Endothelial cell of umbilical vein (primary cell): Measurements from ENCODE around the gene ZNF442. TPM values are rescaled to one million over a fixed set of nuclear protein-coding genes. Genes with fewer than 3 reads are reported as not detected.

ENCODE experiments used
- BruUV-seq: library from RNA; stranded (reverse); fragments of 400-500 nt; replicated peaks from 2 replicates; lab custom pipeline; 2021; lab: Mats Ljungman, UMichigan
- CTCF ChIA-PET: fragments of 300-600, 350-600 bp; sonication (Branson Sonifier 250); formaldehyde crosslinking; loops from one replicate; lab custom pipeline; 2021; ENCODE audit warnings: antibody characterized with exemption, inconsistent platforms; lab: Charles Lee
- POLR2A ChIA-PET: fragments of 300-600, 350-600 bp; sonication (Branson Sonifier 250); formaldehyde crosslinking; loops from one replicate; lab custom pipeline; 2021; ENCODE audit warnings: antibody characterized with exemption, inconsistent platforms; lab: Charles Lee
- DNase-seq: peaks from one replicate; pipeline ENCODE4 v3.0.0-alpha.2; 2011; ENCODE audit warnings: low read depth, low spot score
- FAIRE-seq: peaks from 2 replicates; lab custom pipeline; 2011; peaks lifted over from hg19 to GRCh38; lab: Jason Lieb, UNC
- H2AFZ ChIP-seq: 2 replicates; pipeline ENCODE4 v1.6.0; 2012; ENCODE audit warnings: low read depth, low read length, control low read depth, inconsistent platforms
- H3K27ac ChIP-seq: 2 replicates; pipeline ENCODE4 v1.5.1; 2011; ENCODE audit warnings: low read depth, mild to moderate bottlenecking, control low read depth, low read length, moderate library complexity; ENCODE audit not compliant: insufficient read depth
- H3K27me3 ChIP-seq, 2 experiments: 2 replicates each; pipeline versions ENCODE4 v1.6.0 to v1.6.1; 2011; ENCODE audit warnings: low read length in 2 of 2, mixed read lengths in 1 of 2; ENCODE audit not compliant: control insufficient read depth in 2 of 2, insufficient read depth in 2 of 2
- H3K36me3 ChIP-seq, 2 experiments: 2 replicates in 1 of 2; 3 replicates in 1 of 2; pipeline ENCODE4 v1.5.1; 2011; ENCODE audit warnings: low read length in 2 of 2, mild to moderate bottlenecking in 1 of 2, moderate library complexity in 1 of 2; ENCODE audit not compliant: control insufficient read depth in 2 of 2, insufficient read depth in 2 of 2; ENCODE audit errors: extremely low read depth in 1 of 2
- H3K4me1 ChIP-seq: 3 replicates; pipeline ENCODE4 v1.5.1; 2011; ENCODE audit warnings: mild to moderate bottlenecking, low read length; ENCODE audit not compliant: control insufficient read depth, insufficient read depth; ENCODE audit errors: extremely low read depth
- H3K4me2 ChIP-seq: 2 replicates; pipeline ENCODE4 v1.6.1; 2011; ENCODE audit warnings: low read length, control low read depth, mixed read lengths; ENCODE audit not compliant: insufficient read depth
- H3K4me3 ChIP-seq, 3 experiments: fragments of 200-600 bp in 1 of 3; sonication (generic), shearing (Covaris generic) in 1 of 3; replicated peaks in 1 of 3; 2 replicates each; pipeline ENCODE4 v1.5.1; 2011 to 2016; ENCODE audit warnings: control low read depth in 3 of 3, low read length in 3 of 3, mild to moderate bottlenecking in 2 of 3, inconsistent platforms in 1 of 3, low read depth in 1 of 3, moderate library complexity in 1 of 3; ENCODE audit not compliant: insufficient read depth in 1 of 3
- H3K79me2 ChIP-seq: 2 replicates; pipeline ENCODE4 v1.6.0; 2012; ENCODE audit warnings: low read length, inconsistent platforms; ENCODE audit not compliant: control insufficient read depth, insufficient read depth
- H3K9ac ChIP-seq: replicated peaks from 2 replicates; pipeline ENCODE3; 2011; ENCODE audit warnings: low read length, control low read depth; ENCODE audit not compliant: insufficient read depth; ENCODE audit errors: extremely low read depth
- H3K9me1 ChIP-seq: replicated peaks from 3 replicates; pipeline ENCODE4 v1.6.0; 2011; ENCODE audit warnings: mild to moderate bottlenecking, low read length; ENCODE audit not compliant: control insufficient read depth, insufficient read depth; ENCODE audit errors: extremely low read depth
- H3K9me3 ChIP-seq: replicated peaks from 2 replicates; pipeline ENCODE4 v1.5.1; 2012; ENCODE audit warnings: low read length, inconsistent platforms; ENCODE audit not compliant: control insufficient read depth, insufficient read depth
- H4K20me1 ChIP-seq: replicated peaks from 2 replicates; pipeline ENCODE3; 2011; ENCODE audit warnings: mild to moderate bottlenecking, low read length; ENCODE audit not compliant: control insufficient read depth, insufficient read depth; ENCODE audit errors: extremely low read depth
- EZH2 ChIP-seq: IDR thresholded peaks from 2 replicates; pipeline ENCODE4 v1.6.1; 2012; ENCODE audit warnings: borderline replicate concordance, low read depth, mild to moderate bottlenecking, moderate library complexity, low read length, inconsistent platforms; ENCODE audit not compliant: severe bottlenecking
- FOS ChIP-seq: IDR thresholded peaks from 2 replicates; pipeline ENCODE4 v1.6.1; 2011; ENCODE audit warnings: mild to moderate bottlenecking, low read length, moderate library complexity, borderline replicate concordance; ENCODE audit not compliant: insufficient read depth
- GATA2 ChIP-seq: IDR thresholded peaks from 2 replicates; pipeline ENCODE4 v1.7.0; 2011; ENCODE audit warnings: low read depth, mild to moderate bottlenecking, moderate library complexity, mixed read lengths, low read length; ENCODE audit not compliant: insufficient read length, insufficient read depth
- JUN ChIP-seq: IDR thresholded peaks from 2 replicates; pipeline ENCODE4 v1.6.1; 2011; ENCODE audit warnings: borderline replicate concordance, low read depth; ENCODE audit not compliant: insufficient read length, insufficient read depth
- MYC ChIP-seq: IDR thresholded peaks from one replicate; pipeline ENCODE4 v1.6.1; 2011; ENCODE audit warnings: mild to moderate bottlenecking, low read depth, low read length
- POLR2A ChIP-seq: IDR thresholded peaks from 2 replicates; pipeline ENCODE4 v1.6.1; 2012; ENCODE audit warnings: low read depth, mild to moderate bottlenecking, control low read depth, low read length
- POLR2AphosphoS5 ChIP-seq: IDR thresholded peaks from 2 replicates; pipeline ENCODE4 v1.6.1; 2012; ENCODE audit warnings: low read depth, mild to moderate bottlenecking, control low read depth, low read length, moderate library complexity; ENCODE audit not compliant: insufficient read depth
- dilution Hi-C: fragments of 300-500 bp; cut with MboI; formaldehyde crosslinking; loops from one replicate; pipeline ENCODE4 v1.15.0; 2019; ENCODE audit warnings: low sequenced_read_pairs; ENCODE audit not compliant: extremely low pct_ligation_motif_present
- intact Hi-C: fragments of 100-400 bp; cut with micrococcal nuclease; formaldehyde crosslinking; loops from one replicate; pipeline ENCODE4 v1.10.0; 2022
- polyA plus RNA-seq, 4 experiments: library from polyadenylated mRNA; depleted of rRNA in 3 of 4; stranded (reverse) in 3 of 4; unstranded in 1 of 4; fragments of >200 nt; gene quantifications; 2 replicates each; pipeline versions ENCODE4 v1.2.1 to v1.2.3, GENCODE V29; 2011 to 2012; ENCODE audit warnings: missing spikeins in 1 of 4
- total RNA-seq: library from RNA; stranded (reverse); gene quantifications from 2 replicates; pipeline ENCODE4 v1.2.3, GENCODE V29; 2021
- TF ChIP-seq, protein P1 (sequence below), 2 donors: IDR thresholded peaks; 1 replicate in 1 of 2; 2 replicates in 1 of 2; pipeline ENCODE4 v1.5.1; 2011; ENCODE audit warnings: low read length in 2 of 2, mild to moderate bottlenecking in 2 of 2, moderate library complexity in 2 of 2, control low read depth in 1 of 2, inconsistent platforms in 1 of 2, low read depth in 1 of 2; ENCODE audit not compliant: insufficient read depth in 1 of 2; ENCODE audit errors: extremely low read depth in 1 of 2
- TF ChIP-seq, protein P2 (sequence below): IDR thresholded peaks from 2 replicates; pipeline ENCODE4 v1.6.1; 2011; ENCODE audit not compliant: insufficient read depth, insufficient read length

The ZNF442 gene
- total and polyA plus RNA-seq, 2 donors (not counting 3 experiments of a cell fraction or from before 2014, with no cell fraction given): 0.21 to 0.93 TPM

- H3K9me3 ChIP-seq: no peaks in the 10 kb centered on the region
- dilution Hi-C loops (no loop called here), intact Hi-C loops (no loop called here)
- no peaks in the 10 kb centered on the region for H3K4me1 ChIP-seq
- no peaks in the 10 kb centered on the region for H3K27me3 ChIP-seq
- no peak for DNase-seq
- ChIA-PET POLR2A (no interaction called here), CTCF (no interaction called here)
- H3K4me2 ChIP-seq: no peak overlapping the region
- no TSS peak for BruUV-seq
- no peak overlapping the region for H3K9ac ChIP-seq
- H3K27ac ChIP-seq: no peak overlapping the region
- no peaks in the 10 kb centered on the region for H3K36me3 ChIP-seq
- TF ChIP-seq, protein P1, sequence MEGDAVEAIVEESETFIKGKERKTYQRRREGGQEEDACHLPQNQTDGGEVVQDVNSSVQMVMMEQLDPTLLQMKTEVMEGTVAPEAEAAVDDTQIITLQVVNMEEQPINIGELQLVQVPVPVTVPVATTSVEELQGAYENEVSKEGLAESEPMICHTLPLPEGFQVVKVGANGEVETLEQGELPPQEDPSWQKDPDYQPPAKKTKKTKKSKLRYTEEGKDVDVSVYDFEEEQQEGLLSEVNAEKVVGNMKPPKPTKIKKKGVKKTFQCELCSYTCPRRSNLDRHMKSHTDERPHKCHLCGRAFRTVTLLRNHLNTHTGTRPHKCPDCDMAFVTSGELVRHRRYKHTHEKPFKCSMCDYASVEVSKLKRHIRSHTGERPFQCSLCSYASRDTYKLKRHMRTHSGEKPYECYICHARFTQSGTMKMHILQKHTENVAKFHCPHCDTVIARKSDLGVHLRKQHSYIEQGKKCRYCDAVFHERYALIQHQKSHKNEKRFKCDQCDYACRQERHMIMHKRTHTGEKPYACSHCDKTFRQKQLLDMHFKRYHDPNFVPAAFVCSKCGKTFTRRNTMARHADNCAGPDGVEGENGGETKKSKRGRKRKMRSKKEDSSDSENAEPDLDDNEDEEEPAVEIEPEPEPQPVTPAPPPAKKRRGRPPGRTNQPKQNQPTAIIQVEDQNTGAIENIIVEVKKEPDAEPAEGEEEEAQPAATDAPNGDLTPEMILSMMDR (IDR thresholded peaks at IDR 0.05; ENCODE audit: extremely low read depth in 1 of 2, insufficient read depth in 1 of 2, low read depth in 1 of 2, low read length in 2 of 2): no peak
- TF ChIP-seq, protein P2, sequence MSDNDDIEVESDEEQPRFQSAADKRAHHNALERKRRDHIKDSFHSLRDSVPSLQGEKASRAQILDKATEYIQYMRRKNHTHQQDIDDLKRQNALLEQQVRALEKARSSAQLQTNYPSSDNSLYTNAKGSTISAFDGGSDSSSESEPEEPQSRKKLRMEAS: no peak
- TF ChIP-seq GATA2: no peak
- TF ChIP-seq POLR2AphosphoS5: no peak
- no peak for TF ChIP-seq FOS
- no peak for TF ChIP-seq EZH2
- TF ChIP-seq JUN: no peak
- TF ChIP-seq MYC: no peak
- TF ChIP-seq POLR2A: no peak
- H3K79me2 ChIP-seq: no peaks in the 10 kb centered on the region
- FAIRE-seq: no peak
- H2AFZ ChIP-seq: no peak overlapping the region
- H4K20me1 ChIP-seq: no peaks in the 10 kb centered on the region
- H3K9me1 ChIP-seq: no peaks in the 10 kb centered on the region
- no peak overlapping the region for H3K4me3 ChIP-seq
Measured at GRCh38 chr19:12411893-12412292, 46.4 kb upstream of the ZNF442 start.
